Loucy (cell line): ENCODE results near the gene VASH2.

Experiments
- EZH2phosphoT487 ChIP-seq: fragments of 200-600 bp; IDR thresholded peaks from 2 replicates; pipeline ENCODE4 v1.6.1; 2018; ENCODE audit warnings: antibody characterized with exemption, mild to moderate bottlenecking, moderate library complexity, borderline replicate concordance
- TF ChIP-seq, protein P1 (sequence below): fragments of 200-600 bp; sonication (generic); conservative IDR thresholded peaks from 2 replicates; pipeline ENCODE4 v1.5.1; 2014; ENCODE audit warnings: mild to moderate bottlenecking, antibody characterized with exemption, low read length

- TF ChIP-seq, protein P1, sequence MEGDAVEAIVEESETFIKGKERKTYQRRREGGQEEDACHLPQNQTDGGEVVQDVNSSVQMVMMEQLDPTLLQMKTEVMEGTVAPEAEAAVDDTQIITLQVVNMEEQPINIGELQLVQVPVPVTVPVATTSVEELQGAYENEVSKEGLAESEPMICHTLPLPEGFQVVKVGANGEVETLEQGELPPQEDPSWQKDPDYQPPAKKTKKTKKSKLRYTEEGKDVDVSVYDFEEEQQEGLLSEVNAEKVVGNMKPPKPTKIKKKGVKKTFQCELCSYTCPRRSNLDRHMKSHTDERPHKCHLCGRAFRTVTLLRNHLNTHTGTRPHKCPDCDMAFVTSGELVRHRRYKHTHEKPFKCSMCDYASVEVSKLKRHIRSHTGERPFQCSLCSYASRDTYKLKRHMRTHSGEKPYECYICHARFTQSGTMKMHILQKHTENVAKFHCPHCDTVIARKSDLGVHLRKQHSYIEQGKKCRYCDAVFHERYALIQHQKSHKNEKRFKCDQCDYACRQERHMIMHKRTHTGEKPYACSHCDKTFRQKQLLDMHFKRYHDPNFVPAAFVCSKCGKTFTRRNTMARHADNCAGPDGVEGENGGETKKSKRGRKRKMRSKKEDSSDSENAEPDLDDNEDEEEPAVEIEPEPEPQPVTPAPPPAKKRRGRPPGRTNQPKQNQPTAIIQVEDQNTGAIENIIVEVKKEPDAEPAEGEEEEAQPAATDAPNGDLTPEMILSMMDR: no peak
- TF ChIP-seq EZH2phosphoT487: no peak
Measured at GRCh38 chr1:212976586-212976985, 26.2 kb downstream of the VASH2 start.
